Right atrium auricular region (tissue), 2 donors: ENCODE data around the gene CCDC38. TPM values are rescaled to one million over a fixed set of nuclear protein-coding genes. Genes with fewer than 3 reads are reported as not detected.

Source experiments
- DNase-seq: peaks from one replicate; pipeline ENCODE4 v3.0.0-alpha.2; 2019; ENCODE audit warnings: low spot score
- H3K27ac ChIP-seq, 2 donors: fragments of 200-600 bp; sonication (generic); 1 replicate in 1 of 2; 2 replicates in 1 of 2; pipeline ENCODE4 v1.5.1; 2016 to 2019
- H3K27me3 ChIP-seq, 2 donors: fragments of 200-600 bp; sonication (generic); one replicate each; pipeline versions ENCODE4 v1.5.1 to v1.6.0; 2017 to 2019
- H3K36me3 ChIP-seq: fragments of 200-600 bp; sonication (generic); one replicate; pipeline ENCODE4 v1.5.1; 2016
- H3K4me1 ChIP-seq, 2 donors: fragments of 200-600 bp; sonication (generic); one replicate each; pipeline versions ENCODE4 v1.5.1 to v1.6.0; 2017 to 2019
- H3K4me3 ChIP-seq, 2 donors: fragments of 200-600 bp; sonication (generic); 1 replicate in 1 of 2; 2 replicates in 1 of 2; pipeline ENCODE4 v1.5.1; 2017 to 2019; ENCODE audit warnings: mild to moderate bottlenecking in 1 of 2, moderate library complexity in 1 of 2
- H3K9me3 ChIP-seq, 2 donors: fragments of 200-600 bp; sonication (generic); one replicate each; pipeline ENCODE4 v1.5.1; 2019
- total RNA-seq, 2 donors: library from RNA; depleted of rRNA; stranded (reverse); fragments of >200 nt; gene quantifications; one replicate each; pipeline ENCODE4 v1.1.0, GENCODE V29; 2016
- TF ChIP-seq, protein P1 (sequence below), 2 donors: fragments of 200-600 bp; sonication (generic); IDR thresholded peaks; one replicate each; pipeline ENCODE4 v1.5.1; 2019; ENCODE audit warnings: antibody characterized with exemption in 2 of 2

Gene CCDC38
- total RNA-seq, 2 donors from 2014 or later, result not detected

DNA sequence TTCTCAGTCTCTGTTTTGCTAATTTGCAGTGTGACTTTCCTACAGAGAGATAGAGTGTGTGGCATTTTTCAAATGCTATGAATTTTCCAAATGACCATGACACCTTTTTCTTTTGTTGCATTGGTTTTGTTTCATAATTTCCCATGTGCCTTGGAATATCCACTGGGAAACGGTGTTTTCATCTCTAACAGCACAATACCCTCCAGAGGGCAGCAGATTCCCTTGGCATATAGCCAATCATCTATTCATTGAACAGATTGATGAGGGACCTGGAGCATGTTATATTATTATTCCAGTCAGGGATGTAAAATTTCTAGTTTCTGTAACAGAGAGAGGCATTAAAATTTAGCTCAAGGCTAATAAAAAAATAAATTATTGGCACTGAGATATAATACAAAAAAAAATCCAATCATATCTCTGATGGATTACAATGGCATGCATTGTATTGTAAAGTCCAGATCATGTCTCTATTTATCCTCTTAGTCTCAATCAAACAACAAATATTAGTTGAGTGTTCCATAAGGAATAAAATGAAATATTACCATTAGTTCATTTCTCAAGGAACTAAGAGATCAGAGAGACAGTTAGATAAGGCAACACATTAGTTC lies 122.2 kb downstream of the CCDC38 start:
- Histone ChIP-seq H3K27me3 (no peaks in the 10 kb centered on the region), H3K9me3 (no peaks in the 10 kb centered on the region), H3K4me3 (no peak overlapping the region), H3K27ac (no peak overlapping the region), H3K36me3 (no peaks in the 10 kb centered on the region), H3K4me1 (no peaks in the 10 kb centered on the region)
- DNase-seq, result no peak
- TF ChIP-seq, protein P1, sequence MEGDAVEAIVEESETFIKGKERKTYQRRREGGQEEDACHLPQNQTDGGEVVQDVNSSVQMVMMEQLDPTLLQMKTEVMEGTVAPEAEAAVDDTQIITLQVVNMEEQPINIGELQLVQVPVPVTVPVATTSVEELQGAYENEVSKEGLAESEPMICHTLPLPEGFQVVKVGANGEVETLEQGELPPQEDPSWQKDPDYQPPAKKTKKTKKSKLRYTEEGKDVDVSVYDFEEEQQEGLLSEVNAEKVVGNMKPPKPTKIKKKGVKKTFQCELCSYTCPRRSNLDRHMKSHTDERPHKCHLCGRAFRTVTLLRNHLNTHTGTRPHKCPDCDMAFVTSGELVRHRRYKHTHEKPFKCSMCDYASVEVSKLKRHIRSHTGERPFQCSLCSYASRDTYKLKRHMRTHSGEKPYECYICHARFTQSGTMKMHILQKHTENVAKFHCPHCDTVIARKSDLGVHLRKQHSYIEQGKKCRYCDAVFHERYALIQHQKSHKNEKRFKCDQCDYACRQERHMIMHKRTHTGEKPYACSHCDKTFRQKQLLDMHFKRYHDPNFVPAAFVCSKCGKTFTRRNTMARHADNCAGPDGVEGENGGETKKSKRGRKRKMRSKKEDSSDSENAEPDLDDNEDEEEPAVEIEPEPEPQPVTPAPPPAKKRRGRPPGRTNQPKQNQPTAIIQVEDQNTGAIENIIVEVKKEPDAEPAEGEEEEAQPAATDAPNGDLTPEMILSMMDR (IDR thresholded peaks at IDR 0.05), result peak; percentile 30 to 60

Other genes with a start within 250 kb of the CCDC38 start
- 10 to 100 TPM; 69.0 to 85.3 TPM for gene NTN4, start 151.8 kb downstream of the CCDC38 start, total RNA-seq
- 1 to 10 TPM; 1.9 to 3.4 TPM for gene SNRPF, start 83.7 kb downstream of the CCDC38 start, total RNA-seq
- gene AMDHD1, start 717 bp upstream of the CCDC38 start, total RNA-seq, result 1 to 10 TPM in 1 of 2 donors, under 1 TPM in 1; 0.63 to 1.3 TPM
- under 1 TPM; 0.24 to 0.93 TPM for gene HAL, start 53.7 kb upstream of the CCDC38 start, total RNA-seq
- 10 to 100 TPM; 42.3 to 45.5 TPM for gene LTA4H, start 93.0 kb upstream of the CCDC38 start, total RNA-seq